Endothelial cell of umbilical vein (primary cell): Measurements from ENCODE around the gene TBC1D10A. TPM values are rescaled to one million over a fixed set of nuclear protein-coding genes. Genes with fewer than 3 reads are reported as not detected.

Source experiments
- BruUV-seq: library from RNA; stranded (reverse); fragments of 400-500 nt; replicated peaks from 2 replicates; lab custom pipeline; 2021; lab: Mats Ljungman, UMichigan
- CTCF ChIA-PET: fragments of 300-600, 350-600 bp; sonication (Branson Sonifier 250); formaldehyde crosslinking; loops from one replicate; lab custom pipeline; 2021; ENCODE audit warnings: antibody characterized with exemption, inconsistent platforms; lab: Charles Lee
- POLR2A ChIA-PET: fragments of 300-600, 350-600 bp; sonication (Branson Sonifier 250); formaldehyde crosslinking; loops from one replicate; lab custom pipeline; 2021; ENCODE audit warnings: antibody characterized with exemption, inconsistent platforms; lab: Charles Lee
- DNase-seq: peaks from one replicate; pipeline ENCODE4 v3.0.0-alpha.2; 2011; ENCODE audit warnings: low read depth, low spot score
- FAIRE-seq: peaks from 2 replicates; lab custom pipeline; 2011; peaks lifted over from hg19 to GRCh38; lab: Jason Lieb, UNC
- H2AFZ ChIP-seq: 2 replicates; pipeline ENCODE4 v1.6.0; 2012; ENCODE audit warnings: low read depth, low read length, control low read depth, inconsistent platforms
- H3K27ac ChIP-seq: 2 replicates; pipeline ENCODE4 v1.5.1; 2011; ENCODE audit warnings: low read depth, mild to moderate bottlenecking, control low read depth, low read length, moderate library complexity; ENCODE audit not compliant: insufficient read depth
- H3K27me3 ChIP-seq, 2 experiments: 2 replicates each; pipeline versions ENCODE4 v1.6.0 to v1.6.1; 2011; ENCODE audit warnings: low read length in 2 of 2, mixed read lengths in 1 of 2; ENCODE audit not compliant: control insufficient read depth in 2 of 2, insufficient read depth in 2 of 2
- H3K36me3 ChIP-seq, 2 experiments: 2 replicates in 1 of 2; 3 replicates in 1 of 2; pipeline ENCODE4 v1.5.1; 2011; ENCODE audit warnings: low read length in 2 of 2, mild to moderate bottlenecking in 1 of 2, moderate library complexity in 1 of 2; ENCODE audit not compliant: control insufficient read depth in 2 of 2, insufficient read depth in 2 of 2; ENCODE audit errors: extremely low read depth in 1 of 2
- H3K4me1 ChIP-seq: 3 replicates; pipeline ENCODE4 v1.5.1; 2011; ENCODE audit warnings: mild to moderate bottlenecking, low read length; ENCODE audit not compliant: control insufficient read depth, insufficient read depth; ENCODE audit errors: extremely low read depth
- H3K4me2 ChIP-seq: 2 replicates; pipeline ENCODE4 v1.6.1; 2011; ENCODE audit warnings: low read length, control low read depth, mixed read lengths; ENCODE audit not compliant: insufficient read depth
- H3K4me3 ChIP-seq, 3 experiments: fragments of 200-600 bp in 1 of 3; sonication (generic), shearing (Covaris generic) in 1 of 3; replicated peaks in 1 of 3; 2 replicates each; pipeline ENCODE4 v1.5.1; 2011 to 2016; ENCODE audit warnings: control low read depth in 3 of 3, low read length in 3 of 3, mild to moderate bottlenecking in 2 of 3, inconsistent platforms in 1 of 3, low read depth in 1 of 3, moderate library complexity in 1 of 3; ENCODE audit not compliant: insufficient read depth in 1 of 3
- H3K79me2 ChIP-seq: 2 replicates; pipeline ENCODE4 v1.6.0; 2012; ENCODE audit warnings: low read length, inconsistent platforms; ENCODE audit not compliant: control insufficient read depth, insufficient read depth
- H3K9ac ChIP-seq: replicated peaks from 2 replicates; pipeline ENCODE3; 2011; ENCODE audit warnings: low read length, control low read depth; ENCODE audit not compliant: insufficient read depth; ENCODE audit errors: extremely low read depth
- H3K9me1 ChIP-seq: replicated peaks from 3 replicates; pipeline ENCODE4 v1.6.0; 2011; ENCODE audit warnings: mild to moderate bottlenecking, low read length; ENCODE audit not compliant: control insufficient read depth, insufficient read depth; ENCODE audit errors: extremely low read depth
- H3K9me3 ChIP-seq: replicated peaks from 2 replicates; pipeline ENCODE4 v1.5.1; 2012; ENCODE audit warnings: low read length, inconsistent platforms; ENCODE audit not compliant: control insufficient read depth, insufficient read depth
- H4K20me1 ChIP-seq: replicated peaks from 2 replicates; pipeline ENCODE3; 2011; ENCODE audit warnings: mild to moderate bottlenecking, low read length; ENCODE audit not compliant: control insufficient read depth, insufficient read depth; ENCODE audit errors: extremely low read depth
- CTCF ChIP-seq, 2 donors: IDR thresholded peaks; 1 replicate in 1 of 2; 2 replicates in 1 of 2; pipeline ENCODE4 v1.5.1; 2011; ENCODE audit warnings: low read length in 2 of 2, mild to moderate bottlenecking in 2 of 2, moderate library complexity in 2 of 2, control low read depth in 1 of 2, inconsistent platforms in 1 of 2, low read depth in 1 of 2; ENCODE audit not compliant: insufficient read depth in 1 of 2; ENCODE audit errors: extremely low read depth in 1 of 2
- EZH2 ChIP-seq: IDR thresholded peaks from 2 replicates; pipeline ENCODE4 v1.6.1; 2012; ENCODE audit warnings: borderline replicate concordance, low read depth, mild to moderate bottlenecking, moderate library complexity, low read length, inconsistent platforms; ENCODE audit not compliant: severe bottlenecking
- FOS ChIP-seq: IDR thresholded peaks from 2 replicates; pipeline ENCODE4 v1.6.1; 2011; ENCODE audit warnings: mild to moderate bottlenecking, low read length, moderate library complexity, borderline replicate concordance; ENCODE audit not compliant: insufficient read depth
- GATA2 ChIP-seq: IDR thresholded peaks from 2 replicates; pipeline ENCODE4 v1.7.0; 2011; ENCODE audit warnings: low read depth, mild to moderate bottlenecking, moderate library complexity, mixed read lengths, low read length; ENCODE audit not compliant: insufficient read length, insufficient read depth
- JUN ChIP-seq: IDR thresholded peaks from 2 replicates; pipeline ENCODE4 v1.6.1; 2011; ENCODE audit warnings: borderline replicate concordance, low read depth; ENCODE audit not compliant: insufficient read length, insufficient read depth
- MAX ChIP-seq: IDR thresholded peaks from 2 replicates; pipeline ENCODE4 v1.6.1; 2011; ENCODE audit not compliant: insufficient read depth, insufficient read length
- MYC ChIP-seq: IDR thresholded peaks from one replicate; pipeline ENCODE4 v1.6.1; 2011; ENCODE audit warnings: mild to moderate bottlenecking, low read depth, low read length
- POLR2A ChIP-seq: IDR thresholded peaks from 2 replicates; pipeline ENCODE4 v1.6.1; 2012; ENCODE audit warnings: low read depth, mild to moderate bottlenecking, control low read depth, low read length
- POLR2AphosphoS5 ChIP-seq: IDR thresholded peaks from 2 replicates; pipeline ENCODE4 v1.6.1; 2012; ENCODE audit warnings: low read depth, mild to moderate bottlenecking, control low read depth, low read length, moderate library complexity; ENCODE audit not compliant: insufficient read depth
- dilution Hi-C: fragments of 300-500 bp; cut with MboI; formaldehyde crosslinking; loops from one replicate; pipeline ENCODE4 v1.15.0; 2019; ENCODE audit warnings: low sequenced_read_pairs; ENCODE audit not compliant: extremely low pct_ligation_motif_present
- intact Hi-C: fragments of 100-400 bp; cut with micrococcal nuclease; formaldehyde crosslinking; loops from one replicate; pipeline ENCODE4 v1.10.0; 2022
- polyA plus RNA-seq, 4 experiments: library from polyadenylated mRNA; depleted of rRNA in 3 of 4; stranded (reverse) in 3 of 4; unstranded in 1 of 4; fragments of >200 nt; gene quantifications; 2 replicates each; pipeline versions ENCODE4 v1.2.1 to v1.2.3, GENCODE V29; 2011 to 2012; ENCODE audit warnings: missing spikeins in 1 of 4
- total RNA-seq: library from RNA; stranded (reverse); gene quantifications from 2 replicates; pipeline ENCODE4 v1.2.3, GENCODE V29; 2021

Gene TBC1D10A
- total and polyA plus RNA-seq, 2 donors (not counting 3 experiments of a cell fraction or from before 2014, with no cell fraction given): 10.0 to 11.9 TPM

- peaks cover 9% of the 10 kb centered on the region for H3K4me1 ChIP-seq
- peaks cover 0 to 30% of the 10 kb centered on the region in 2 experiments for H3K36me3 ChIP-seq
- FAIRE-seq (no peak), DNase-seq (no peak)
- no TSS peak for BruUV-seq
- no peak overlapping the region for H3K9ac ChIP-seq
- H3K4me3 ChIP-seq: no peak overlapping the region
- no peak overlapping the region for H2AFZ ChIP-seq
- no peaks in the 10 kb centered on the region for H3K27me3 ChIP-seq
- no peak overlapping the region for H3K4me2 ChIP-seq
- dilution Hi-C loops (no loop called here), intact Hi-C loops (no loop called here)
- no peaks in the 10 kb centered on the region for H3K9me3 ChIP-seq
- H3K9me1 ChIP-seq: no peaks in the 10 kb centered on the region
- TF ChIP-seq CTCF (IDR thresholded peaks at IDR 0.05; ENCODE audit: extremely low read depth in 1 of 2, insufficient read depth in 1 of 2, low read depth in 1 of 2, low read length in 2 of 2) (no peak), POLR2AphosphoS5 (no peak), FOS (no peak), EZH2 (no peak), MYC (no peak), JUN (no peak), POLR2A (no peak), MAX (no peak), GATA2 (no peak)
- H4K20me1 ChIP-seq: no peaks in the 10 kb centered on the region
- CTCF ChIA-PET: interaction anchor here (1.4 kb wide), 2 partner anchors 9 to 32 kb away, joined by 4 to 5 read pairs; partner anchors contain the start of gene TBC1D10A
- POLR2A ChIA-PET: no interaction called here
- H3K27ac ChIP-seq: no peak overlapping the region
- no peaks in the 10 kb centered on the region for H3K79me2 ChIP-seq
Observed at GRCh38 chr22:30295576-30295975, 31.2 kb downstream of the TBC1D10A start.
